ENCODE measurements around the gene TLX3.

DNA sequence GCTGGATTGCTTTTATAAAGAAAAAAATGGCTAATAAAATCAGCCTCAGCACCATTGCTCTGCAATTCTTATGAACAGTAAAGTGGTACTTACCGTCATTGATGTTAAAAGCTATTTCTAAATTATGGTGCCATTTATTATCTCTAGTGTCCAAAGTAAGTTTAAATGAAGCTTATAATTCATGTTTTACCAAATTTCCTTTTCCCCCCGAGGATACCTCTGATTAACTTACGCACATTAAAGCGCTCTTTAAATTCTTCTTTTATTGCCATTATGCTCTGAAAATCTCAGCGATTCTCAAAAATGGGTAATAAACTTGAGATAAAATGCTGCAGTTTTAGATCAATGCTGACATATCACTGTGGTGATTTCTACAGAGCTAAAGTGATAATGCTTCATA lies 13.5 kb downstream of the TLX3 start:
- TF ChIP-seq, protein P1, sequence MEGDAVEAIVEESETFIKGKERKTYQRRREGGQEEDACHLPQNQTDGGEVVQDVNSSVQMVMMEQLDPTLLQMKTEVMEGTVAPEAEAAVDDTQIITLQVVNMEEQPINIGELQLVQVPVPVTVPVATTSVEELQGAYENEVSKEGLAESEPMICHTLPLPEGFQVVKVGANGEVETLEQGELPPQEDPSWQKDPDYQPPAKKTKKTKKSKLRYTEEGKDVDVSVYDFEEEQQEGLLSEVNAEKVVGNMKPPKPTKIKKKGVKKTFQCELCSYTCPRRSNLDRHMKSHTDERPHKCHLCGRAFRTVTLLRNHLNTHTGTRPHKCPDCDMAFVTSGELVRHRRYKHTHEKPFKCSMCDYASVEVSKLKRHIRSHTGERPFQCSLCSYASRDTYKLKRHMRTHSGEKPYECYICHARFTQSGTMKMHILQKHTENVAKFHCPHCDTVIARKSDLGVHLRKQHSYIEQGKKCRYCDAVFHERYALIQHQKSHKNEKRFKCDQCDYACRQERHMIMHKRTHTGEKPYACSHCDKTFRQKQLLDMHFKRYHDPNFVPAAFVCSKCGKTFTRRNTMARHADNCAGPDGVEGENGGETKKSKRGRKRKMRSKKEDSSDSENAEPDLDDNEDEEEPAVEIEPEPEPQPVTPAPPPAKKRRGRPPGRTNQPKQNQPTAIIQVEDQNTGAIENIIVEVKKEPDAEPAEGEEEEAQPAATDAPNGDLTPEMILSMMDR (IDR thresholded peaks at IDR 0.05) = no peak
- no peak for TF ChIP-seq EZH2phosphoT487 (IDR thresholded peaks at IDR 0.05)
